Bronchus fibroblast of lung (primary cell): ENCODE measurements around the gene PRR14L. TPM values are rescaled to one million over a fixed set of nuclear protein-coding genes. Genes with fewer than 3 reads are reported as not detected.

Source experiments
- total RNA-seq: library from RNA; depleted of rRNA; stranded (reverse); fragments of >200 nt; gene quantifications from 2 replicates; pipeline ENCODE4 v1.2.3, GENCODE V29; 2015

Gene PRR14L
- total RNA-seq = 7.9 and 8.5 TPM in 2 replicates

GRCh38 chr22:31749636-31750364, at the start of gene PRR14L:
Gene PRR14L (minus strand): TSS chr22:31750132. CDS start chr22:31738860, 11,272 bp downstream.

GRCh38 chr22:31753634-31754501, 3.9 kb upstream of the PRR14L start, which contains the start of gene DEPDC5:
Gene DEPDC5 (plus strand): TSS chr22:31754019. CDS start chr22:31754922, 903 bp downstream.

GRCh38 chr22:31661851-31662667, 87.9 kb downstream of the PRR14L start, which contains the start of gene PISD:
Gene PISD (minus strand): TSS chr22:31662215. CDS start chr22:31662208, 7 bp downstream.

Other genes starting within 250 kb of the PRR14L start
- gene PISD, start 87.9 kb downstream of the PRR14L start, total RNA-seq = 38.5 and 40.6 TPM in 2 replicates
- 7.3 and 7.4 TPM in 2 replicates for gene DEPDC5, start 3.9 kb upstream of the PRR14L start, total RNA-seq
- 160 and 169 TPM in 2 replicates for gene YWHAH, start 194.4 kb upstream of the PRR14L start, total RNA-seq